GM12865 (cell line): ENCODE measurements around the gene PLEKHM2.

Source experiments
- DNase-seq: peaks from one replicate; pipeline ENCODE4 v3.0.0; 2010; ENCODE audit warnings: low read depth
- H3K4me3 ChIP-seq: 2 replicates; pipeline ENCODE4 v1.5.1; 2011; ENCODE audit warnings: mild to moderate bottlenecking, low read depth, low read length, control low read depth
- TF ChIP-seq, protein P1 (sequence below): IDR thresholded peaks from 2 replicates; pipeline ENCODE4 v1.5.1; 2011; ENCODE audit warnings: low read length, control low read depth, low read depth, inconsistent platforms; ENCODE audit not compliant: insufficient read depth; ENCODE audit errors: missing control alignments

Gene PLEKHM2

DNA sequence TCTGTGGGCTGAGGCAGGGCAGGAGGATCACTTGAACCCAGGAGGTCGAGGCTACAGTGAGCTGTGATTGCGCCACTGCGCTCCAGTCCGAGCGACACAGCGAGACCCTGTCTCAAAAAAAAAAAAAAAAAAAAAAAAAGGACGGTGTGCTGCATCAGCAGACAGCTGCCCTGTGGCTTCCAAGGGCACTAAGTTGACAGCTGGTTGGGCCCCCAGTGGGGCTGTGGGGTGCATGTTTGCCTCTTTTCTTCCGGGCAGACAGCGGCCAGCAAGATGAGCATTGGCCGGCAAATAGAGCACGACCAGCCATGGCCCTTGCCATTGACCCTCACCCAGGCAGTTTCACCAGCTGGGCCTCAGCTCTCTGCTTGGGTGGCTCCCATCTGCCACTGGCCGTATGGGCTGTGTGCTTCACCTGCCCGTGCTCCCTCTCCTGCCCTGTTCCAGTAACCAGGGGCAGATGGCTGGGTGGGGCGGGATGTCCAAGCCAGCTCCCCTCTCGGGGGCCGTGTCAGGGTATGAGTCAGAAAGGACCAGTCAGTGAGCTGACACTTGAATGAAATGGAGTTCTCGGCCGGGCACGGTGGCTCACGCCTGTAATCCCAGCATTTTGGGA, 39.6 kb downstream of the PLEKHM2 start:
- no peak overlapping the region for H3K4me3 ChIP-seq
- no peak for DNase-seq
- TF ChIP-seq, protein P1, sequence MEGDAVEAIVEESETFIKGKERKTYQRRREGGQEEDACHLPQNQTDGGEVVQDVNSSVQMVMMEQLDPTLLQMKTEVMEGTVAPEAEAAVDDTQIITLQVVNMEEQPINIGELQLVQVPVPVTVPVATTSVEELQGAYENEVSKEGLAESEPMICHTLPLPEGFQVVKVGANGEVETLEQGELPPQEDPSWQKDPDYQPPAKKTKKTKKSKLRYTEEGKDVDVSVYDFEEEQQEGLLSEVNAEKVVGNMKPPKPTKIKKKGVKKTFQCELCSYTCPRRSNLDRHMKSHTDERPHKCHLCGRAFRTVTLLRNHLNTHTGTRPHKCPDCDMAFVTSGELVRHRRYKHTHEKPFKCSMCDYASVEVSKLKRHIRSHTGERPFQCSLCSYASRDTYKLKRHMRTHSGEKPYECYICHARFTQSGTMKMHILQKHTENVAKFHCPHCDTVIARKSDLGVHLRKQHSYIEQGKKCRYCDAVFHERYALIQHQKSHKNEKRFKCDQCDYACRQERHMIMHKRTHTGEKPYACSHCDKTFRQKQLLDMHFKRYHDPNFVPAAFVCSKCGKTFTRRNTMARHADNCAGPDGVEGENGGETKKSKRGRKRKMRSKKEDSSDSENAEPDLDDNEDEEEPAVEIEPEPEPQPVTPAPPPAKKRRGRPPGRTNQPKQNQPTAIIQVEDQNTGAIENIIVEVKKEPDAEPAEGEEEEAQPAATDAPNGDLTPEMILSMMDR, result no peak

DNA sequence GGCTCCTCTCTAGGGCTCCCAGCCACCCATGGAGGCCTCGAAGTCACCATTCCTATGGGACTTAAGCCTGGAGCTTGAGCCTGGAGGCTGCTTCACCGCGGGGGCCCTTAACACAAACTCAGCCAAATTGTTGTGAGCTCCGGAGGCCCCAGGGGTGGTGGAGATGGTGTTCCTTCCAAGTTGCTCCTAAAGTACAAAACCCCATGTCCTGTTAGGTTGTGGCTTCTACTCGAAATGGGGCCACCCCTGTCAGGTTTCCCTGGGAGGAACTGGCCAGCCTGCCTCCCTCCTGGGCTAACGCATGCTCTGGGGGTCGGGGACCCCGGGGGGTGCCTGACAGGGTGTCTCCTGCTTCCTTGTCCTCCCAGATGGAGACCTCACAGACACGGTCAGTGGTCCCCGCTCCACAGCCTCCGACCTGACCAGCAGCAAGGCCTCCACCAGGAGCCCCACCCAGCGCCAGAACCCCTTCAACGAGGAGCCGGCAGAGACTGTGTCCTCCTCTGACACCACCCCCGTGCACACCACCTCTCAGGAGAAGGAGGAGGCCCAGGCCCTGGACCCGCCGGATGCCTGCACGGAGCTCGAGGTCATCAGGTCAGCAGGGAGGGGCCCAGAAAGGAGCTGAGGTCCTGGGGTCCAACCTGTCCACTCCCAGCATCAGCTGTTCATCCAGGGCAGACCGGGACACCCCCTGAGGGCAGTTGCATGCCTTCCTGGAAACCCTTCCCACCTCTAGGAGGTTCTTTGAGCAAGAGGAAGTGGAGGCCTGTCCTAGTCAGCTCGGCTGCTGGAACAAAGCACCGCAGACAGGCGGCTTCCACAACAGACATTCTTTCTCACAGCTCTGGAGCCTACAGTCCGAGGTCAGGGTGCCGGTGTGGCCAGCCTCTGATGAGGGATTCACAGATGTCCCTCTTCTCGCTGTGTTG, 41.1 kb downstream of the PLEKHM2 start:
- TF ChIP-seq, protein P1, result no peak
- no peak for DNase-seq
- no peak overlapping the region for H3K4me3 ChIP-seq

DNA sequence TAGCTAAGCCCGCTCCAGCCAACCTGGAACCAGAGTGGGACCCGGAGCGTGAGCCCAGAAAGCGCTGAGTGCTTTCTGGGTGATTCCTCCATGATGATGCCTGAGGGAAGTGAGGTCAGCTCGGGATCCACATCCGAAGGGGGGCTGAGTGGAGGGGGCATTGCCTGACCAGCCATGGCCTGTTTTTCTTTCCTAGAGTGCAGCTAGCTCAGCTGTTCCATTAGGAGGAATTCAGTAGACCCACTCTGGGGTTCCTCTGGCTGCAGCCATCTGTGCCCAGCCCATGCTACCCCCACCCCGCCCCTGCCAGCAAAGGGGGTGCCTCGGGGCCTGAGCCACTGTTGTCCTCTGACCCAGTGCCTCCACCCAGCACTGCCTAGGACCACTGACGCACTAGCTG, 42.4 kb downstream of the PLEKHM2 start:
- H3K4me3 ChIP-seq, result no peak overlapping the region
- TF ChIP-seq, protein P1, result no peak
- no peak for DNase-seq

- TF ChIP-seq, protein P1, result no peak
- no peak for DNase-seq
- H3K4me3 ChIP-seq, result no peak overlapping the region
Measured at GRCh38 chr1:15727021-15727420, 42.9 kb downstream of the PLEKHM2 start.

DNA sequence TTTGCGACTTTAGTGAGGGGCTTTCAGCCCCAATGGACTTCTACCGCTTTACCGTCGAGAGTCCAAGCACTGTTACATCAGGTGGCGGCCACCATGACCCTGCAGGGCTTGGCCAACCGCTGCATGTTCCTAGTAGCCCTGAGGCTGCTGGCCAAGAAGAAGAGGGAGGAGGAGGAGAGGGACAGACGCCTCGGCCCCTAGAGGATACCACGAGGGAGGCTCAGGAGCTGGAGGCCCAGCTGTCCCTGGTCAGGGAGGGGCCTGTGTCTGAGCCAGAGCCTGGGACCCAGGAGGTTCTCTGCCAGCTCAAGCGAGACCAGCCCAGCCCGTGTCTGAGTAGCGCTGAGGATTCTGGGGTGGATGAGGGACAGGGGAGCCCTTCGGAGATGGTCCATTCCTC, 43.3 kb downstream of the PLEKHM2 start:
- no peak overlapping the region for H3K4me3 ChIP-seq
- TF ChIP-seq, protein P1, result no peak
- no peak for DNase-seq

GRCh38 chr1:15727866-15728534, 43.9 kb downstream of the PLEKHM2 start:
- DNase-seq, result no peak
- no peak overlapping the region for H3K4me3 ChIP-seq
- TF ChIP-seq, protein P1, result no peak
